Measurements from ENCODE around the gene MYRFL.
"Not testable (repeated sequence)": the region's sequence is repeated elsewhere in the genome, so short reads cannot be mapped to it uniquely, and the experiment has no call there.

Gene MYRFL

DNA sequence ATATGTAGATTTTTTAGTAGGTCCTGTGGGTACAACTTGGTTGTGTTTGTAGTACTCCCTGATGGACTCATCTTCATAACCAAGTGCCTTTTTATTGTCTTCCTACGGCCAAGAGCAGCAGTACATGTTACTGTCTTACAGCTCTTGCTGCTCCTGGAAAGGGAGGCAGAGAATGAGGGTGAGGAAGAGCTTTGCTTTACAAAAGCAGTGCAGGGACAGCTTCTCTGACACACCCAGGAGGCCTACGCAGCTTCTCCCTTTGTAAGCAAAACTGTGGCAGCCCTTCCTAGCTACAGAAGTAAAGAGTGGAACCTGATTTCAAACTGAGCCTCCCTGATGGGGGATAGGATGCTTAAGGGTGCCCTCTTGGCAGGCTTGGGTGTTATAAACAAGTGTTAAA, 18.6 kb downstream of the MYRFL start:
- DNase-seq (ENCODE audit: low read depth in 2 of 2, low spot score in 1 of 2), result no peak

DNA sequence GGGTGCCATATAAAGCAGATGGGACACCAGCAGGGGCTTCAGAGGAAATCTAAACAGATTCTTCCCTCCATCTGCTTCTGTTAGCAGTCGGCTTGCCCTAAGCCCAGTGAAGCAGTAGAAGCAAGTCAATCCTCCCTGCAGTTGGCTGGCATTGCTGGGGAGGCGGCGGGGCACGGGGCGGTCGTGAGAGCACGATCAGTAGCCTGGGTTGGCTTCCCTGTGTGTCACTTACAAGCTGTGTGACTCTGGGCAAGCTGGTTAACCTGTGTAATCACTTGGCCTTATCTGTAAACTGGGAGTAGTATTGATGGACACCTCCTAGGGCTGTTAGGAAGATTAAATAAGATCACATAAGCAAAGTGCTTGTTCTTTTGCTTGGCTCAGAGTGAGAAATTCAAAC, 19.4 kb downstream of the MYRFL start:
- no peak for DNase-seq (ENCODE audit: low read depth in 2 of 2, low spot score in 1 of 2)

DNA sequence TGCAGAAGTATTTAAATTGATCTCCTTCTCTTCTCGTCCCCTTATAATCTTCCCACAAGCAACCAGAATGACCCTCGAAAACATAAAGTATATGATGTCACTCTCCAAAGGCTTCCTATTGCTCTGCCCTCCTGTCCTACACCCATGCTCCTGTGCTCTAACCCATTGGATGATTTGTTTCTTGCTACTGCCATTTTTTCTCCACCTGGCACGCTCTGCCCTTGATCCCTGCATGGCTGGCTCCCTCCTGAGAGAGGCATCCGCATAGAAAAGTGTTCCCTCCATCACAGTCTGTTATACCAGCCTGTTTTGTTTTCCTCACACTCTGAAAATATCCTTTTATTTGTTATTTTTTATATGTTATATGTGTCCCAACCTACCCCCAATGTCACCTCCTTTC, 19.8 kb downstream of the MYRFL start:
- DNase-seq (ENCODE audit: low read depth in 2 of 2, low spot score in 1 of 2), result no peak

DNA sequence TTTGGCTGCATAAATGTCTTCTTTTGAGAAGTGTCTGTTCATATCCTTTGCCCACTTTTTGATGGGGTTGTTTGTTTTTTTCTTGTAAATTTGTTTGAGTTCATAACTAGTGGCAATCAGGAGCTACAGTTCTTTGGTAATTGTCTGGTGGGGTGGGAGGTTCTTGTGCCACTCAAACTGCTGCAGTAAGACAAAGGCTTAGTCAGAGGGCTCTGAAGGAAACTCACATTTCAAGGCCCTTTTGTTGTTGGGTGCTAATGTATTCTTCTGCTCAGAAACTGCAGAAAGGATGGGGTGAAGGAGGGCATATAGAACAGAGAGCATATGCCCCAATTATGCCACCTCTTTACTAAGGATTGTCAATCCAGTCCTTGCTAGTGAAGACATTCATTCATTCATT, 21.9 kb downstream of the MYRFL start:
- no peak for DNase-seq (ENCODE audit: low read depth in 2 of 2, low spot score in 1 of 2)

DNA sequence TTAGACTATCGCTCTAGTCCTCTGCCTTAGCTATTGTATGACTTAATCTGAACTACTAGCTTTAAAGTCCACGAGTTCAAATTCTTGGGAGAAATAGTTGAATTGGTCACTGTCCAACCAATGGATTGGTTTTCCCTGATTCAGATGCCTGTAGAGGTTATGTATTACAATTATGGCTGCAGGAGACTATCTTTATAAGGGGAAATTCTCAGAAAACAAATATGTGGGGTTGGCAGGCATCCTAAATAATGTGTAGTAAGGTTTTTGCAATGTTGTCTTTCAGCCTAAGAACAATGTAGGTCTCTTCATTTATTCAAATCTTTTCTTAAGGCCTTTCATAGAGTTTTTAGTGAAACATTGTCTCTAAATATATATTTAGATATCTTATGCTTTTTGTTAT, 26.9 kb downstream of the MYRFL start:
- no peak for DNase-seq (ENCODE audit: low read depth in 2 of 2, low spot score in 1 of 2)

DNA sequence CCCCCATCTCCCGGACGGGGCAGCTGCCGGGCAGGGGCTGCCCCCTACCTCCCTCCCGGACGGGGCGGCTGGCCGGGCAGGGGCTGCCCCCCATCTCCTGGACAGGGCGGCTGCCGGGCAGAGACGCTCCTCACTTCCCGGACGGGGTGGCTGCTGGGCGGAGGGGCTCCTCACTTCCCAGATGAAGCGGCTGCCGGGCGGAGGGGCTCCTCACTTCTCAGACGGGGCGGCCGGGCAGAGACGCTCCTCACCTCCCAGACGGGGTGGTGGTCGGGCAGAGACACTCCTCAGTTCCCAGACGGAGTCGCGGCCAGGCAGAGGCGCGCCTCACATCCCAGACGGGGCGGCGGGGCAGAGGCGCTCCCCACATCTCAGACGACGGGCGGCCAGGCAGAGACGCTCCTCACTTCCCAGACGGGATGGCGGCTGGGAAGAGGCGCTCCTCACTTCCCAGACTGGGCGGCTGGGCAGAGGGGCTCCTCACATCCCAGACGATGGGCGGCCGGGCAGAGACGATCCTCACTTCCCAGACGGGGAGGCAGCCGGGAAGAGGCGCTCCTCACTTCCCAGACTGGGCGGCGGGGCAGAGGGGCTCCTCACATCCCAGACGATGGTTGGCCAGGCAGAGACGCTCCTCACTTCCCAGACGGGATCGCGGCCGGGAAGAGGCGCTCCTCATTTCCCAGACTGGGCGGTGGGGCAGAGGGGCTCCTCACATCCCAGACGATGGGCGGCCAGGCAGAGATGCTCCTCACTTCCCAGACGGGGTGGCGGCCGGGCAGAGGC, 28.3 kb downstream of the MYRFL start:
- DNase-seq (ENCODE audit: low read depth in 2 of 2, low spot score in 1 of 2), result not testable (repeated sequence)

DNA sequence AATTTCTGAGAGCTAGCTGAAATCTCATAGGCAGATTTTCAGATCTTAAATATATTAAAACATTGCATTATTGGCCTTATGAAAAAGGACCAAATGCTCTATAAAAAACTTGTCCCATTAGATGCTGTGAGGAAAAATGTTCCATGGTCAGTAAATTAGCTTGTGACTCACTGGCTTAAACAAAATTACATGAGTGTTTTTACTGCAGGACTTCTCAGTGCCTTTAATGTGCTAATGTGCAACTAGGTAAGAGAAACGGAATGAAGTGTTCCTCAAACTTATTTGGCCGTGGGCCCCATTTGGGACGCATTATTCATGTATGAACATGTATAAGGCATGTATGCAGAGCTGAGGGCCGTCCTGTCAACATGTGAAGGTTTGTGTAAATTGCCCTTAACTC, 41.7 kb downstream of the MYRFL start:
- DNase-seq (ENCODE audit: low read depth in 2 of 2, low spot score in 1 of 2), result no peak

DNA sequence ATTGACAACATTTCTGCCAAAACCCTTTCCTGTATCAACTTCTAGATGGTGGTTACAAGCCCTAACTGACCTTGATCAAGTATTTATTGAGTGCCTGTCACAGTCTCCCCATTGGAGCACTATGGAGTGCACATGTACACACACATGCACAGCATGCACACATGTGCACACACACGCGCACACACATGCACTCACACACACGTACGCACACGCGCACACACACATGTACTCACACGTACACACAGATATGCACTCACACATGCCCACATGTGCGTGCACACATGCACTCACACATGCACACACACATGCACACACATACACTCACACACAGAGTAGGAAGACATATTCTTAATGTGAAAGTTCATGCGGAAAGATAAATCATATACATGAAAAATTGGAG, 43.7 kb downstream of the MYRFL start:
- no peak for DNase-seq (ENCODE audit: low read depth in 2 of 2, low spot score in 1 of 2)

DNA sequence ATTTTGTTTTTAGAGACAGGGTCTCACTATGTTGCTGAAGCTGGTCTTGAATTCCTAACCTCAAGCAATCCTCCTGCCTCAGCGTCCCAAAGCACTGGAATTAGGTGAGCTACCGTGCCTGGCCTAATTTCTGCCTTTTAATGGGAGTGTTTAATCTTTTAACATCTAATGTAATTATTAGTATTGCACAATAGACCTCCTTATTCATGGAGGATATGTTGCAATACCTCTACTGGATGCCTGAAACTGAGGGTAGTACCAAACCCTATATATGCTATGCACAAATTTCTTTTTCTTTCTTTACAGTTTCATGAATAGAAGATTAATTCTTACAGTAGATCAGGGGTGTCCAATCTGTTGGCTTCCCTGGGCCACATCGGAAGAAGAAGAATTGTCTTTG, 47.8 kb downstream of the MYRFL start:
- no peak for DNase-seq (ENCODE audit: low read depth in 2 of 2, low spot score in 1 of 2)

DNA sequence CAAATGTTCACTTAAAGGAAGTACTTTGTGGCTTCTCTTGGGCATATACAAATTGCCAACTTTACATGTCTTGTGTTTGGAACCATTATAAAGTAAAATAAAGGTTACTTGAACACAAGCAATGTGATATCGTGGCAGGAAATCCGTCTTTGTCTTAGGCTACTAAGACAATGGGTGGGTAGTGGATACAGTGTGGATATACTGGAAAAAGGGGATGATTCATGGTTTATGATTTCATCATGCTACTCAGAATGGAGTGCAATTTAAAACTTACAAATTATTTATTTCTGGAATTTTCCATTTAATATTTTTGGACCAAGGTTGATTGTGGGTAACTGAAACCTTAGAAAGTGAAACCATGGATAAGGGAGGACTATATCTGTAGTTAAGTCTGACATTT, 48.4 kb downstream of the MYRFL start:
- DNase-seq (ENCODE audit: low read depth in 2 of 2, low spot score in 1 of 2), result no peak

DNA sequence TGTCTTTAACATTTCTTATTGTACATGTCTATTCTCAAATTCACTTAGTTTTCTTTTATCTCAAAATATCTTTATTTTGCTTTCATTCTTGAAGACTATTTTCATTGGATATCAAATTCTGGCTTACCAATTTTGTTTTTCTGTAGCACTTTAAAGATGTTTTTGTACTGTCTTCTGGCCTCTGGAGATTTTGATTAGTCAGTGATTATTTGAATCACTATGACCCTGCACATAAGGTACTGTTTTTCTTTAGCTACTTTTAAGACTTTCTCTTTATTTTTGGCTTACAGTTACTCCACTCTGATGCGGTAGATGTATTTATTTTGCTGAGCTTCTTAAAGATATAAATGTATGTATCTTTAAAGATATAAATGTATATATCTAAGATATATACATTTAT, 49.6 kb downstream of the MYRFL start:
- no peak for DNase-seq (ENCODE audit: low read depth in 2 of 2, low spot score in 1 of 2)

DNA sequence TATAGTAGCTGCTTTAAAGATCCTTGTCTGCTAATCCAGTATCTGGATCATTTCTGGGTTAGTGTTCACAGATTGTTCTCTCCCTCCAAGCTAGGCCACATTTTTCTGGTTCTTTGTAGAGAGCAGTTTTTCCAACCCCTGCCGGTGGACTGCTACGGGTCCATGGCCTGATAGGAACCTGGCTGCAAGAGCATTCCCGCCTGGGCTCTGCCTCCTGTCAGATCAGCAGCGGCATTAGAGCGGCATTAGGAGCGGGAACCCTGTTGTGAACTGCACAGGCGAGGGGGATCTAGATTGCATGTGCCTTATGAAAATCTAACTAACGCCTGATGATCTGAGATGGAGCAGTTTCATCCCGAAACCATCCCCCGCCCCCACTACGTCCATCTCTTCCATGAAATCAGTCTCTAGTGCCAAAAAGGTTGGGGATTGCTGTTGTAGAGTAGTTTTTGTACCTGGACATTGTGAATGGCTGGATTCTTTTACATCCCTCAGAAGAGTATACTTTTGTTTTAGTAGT, 50.4 kb downstream of the MYRFL start:
- no peak for DNase-seq (ENCODE audit: low read depth in 2 of 2, low spot score in 1 of 2)

DNA sequence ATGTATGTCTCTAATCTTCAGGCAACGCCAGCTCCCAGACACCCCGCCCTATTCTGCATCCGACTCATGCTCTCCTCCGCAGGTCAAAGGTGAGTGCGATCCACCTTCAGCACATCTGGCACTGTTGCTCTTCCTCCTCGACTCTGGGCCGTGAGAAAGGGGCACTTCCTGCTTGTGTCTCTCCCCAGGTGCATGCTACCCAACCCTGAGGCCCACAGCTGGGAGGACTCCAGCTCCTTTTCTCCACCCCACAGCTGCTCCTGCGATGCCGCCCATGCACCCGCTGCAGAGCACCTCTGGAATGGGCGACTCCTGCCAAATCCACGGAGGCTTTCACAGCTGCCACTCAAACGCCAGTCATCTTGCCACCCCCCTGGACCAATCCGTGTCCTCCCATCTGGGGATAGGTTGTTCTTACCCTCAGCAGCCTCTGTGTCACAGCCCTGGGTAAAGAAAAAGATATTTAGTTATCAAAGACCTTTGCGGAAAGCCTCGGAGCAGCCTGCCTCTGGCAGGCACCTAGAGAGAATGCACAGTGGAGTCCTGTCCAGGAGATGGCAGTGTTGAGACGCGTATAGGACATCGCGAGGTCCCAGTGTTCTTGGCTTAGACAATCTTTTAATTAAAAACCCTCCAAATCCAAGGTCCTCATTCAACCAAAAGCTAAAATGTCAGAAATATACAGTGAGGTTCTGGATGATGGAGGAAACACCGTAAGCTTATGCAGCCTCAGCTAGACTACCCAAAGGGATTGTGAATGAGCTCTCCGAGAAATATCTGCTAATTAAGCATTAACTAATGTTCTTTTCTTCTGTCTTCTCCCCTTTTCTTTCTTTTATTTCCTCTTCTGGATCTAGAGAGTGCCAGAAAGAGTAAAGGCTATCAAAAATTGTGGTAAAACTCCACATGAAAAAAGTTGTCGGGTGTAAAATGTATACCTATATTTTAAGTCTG, 54.3 kb downstream of the MYRFL start:
- peak; percentile 13 to 24 for DNase-seq (ENCODE audit: low read depth in 2 of 2, low spot score in 1 of 2)

DNA sequence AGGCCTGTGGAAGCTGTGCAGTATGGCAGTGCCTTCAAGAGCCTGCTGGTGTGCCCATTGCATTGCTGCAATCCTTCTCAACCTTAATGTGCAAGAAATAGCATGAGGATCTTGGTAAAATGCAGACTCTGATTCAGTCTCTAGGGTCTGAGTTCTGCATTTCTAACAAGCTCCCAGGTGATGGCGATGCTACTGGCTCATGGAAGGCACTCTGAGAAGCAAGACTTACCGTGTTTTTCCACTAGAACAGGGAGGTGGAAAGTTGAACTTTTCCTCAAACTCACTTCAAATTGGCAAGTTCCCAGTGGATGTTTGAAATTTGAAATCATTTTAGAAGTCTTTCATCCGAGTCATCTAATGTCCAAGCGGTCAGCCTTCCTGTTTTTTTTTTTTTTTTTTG, 55.5 kb downstream of the MYRFL start:
- no peak for DNase-seq (ENCODE audit: low read depth in 2 of 2, low spot score in 1 of 2)

DNA sequence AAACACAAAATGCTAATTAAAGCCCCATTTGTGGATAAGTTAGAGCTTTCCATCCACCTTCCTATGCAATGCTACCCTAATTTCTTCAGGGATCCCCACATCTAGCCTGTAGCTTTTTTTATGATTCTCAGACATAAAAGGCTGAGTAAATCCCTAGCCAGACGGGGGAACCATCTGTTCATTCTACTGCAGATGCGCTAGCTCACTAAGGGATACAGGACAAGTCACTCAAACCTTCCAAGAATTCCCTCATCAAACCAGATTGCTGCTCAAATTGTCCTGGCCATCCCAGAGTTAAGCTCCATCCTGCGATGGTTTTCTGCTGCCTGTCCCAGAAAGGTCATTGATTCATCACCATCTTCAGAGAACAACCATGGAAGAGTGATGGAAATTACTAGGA, 56.7 kb downstream of the MYRFL start:
- no peak for DNase-seq (ENCODE audit: low read depth in 2 of 2, low spot score in 1 of 2)

DNA sequence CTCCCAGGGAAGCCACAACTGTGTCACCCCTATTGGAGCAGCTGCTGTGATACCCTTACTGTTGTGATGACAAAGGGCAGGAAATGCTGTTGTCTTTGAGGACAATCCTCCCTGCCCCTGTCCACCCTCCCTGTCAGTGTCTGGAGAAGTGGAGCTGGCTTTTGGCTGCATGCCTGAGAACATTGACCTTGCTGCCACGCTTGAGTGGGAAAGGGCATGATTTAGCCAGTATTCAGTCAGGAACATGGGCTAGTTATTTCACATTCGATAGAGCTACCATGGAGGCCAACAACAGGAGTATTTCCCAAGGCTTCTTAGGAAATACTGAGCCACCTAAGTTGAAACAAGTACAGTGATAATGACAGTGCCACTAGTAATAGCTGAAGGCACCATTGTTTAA, 59.4 kb downstream of the MYRFL start:
- no peak for DNase-seq (ENCODE audit: low read depth in 2 of 2, low spot score in 1 of 2)

DNA sequence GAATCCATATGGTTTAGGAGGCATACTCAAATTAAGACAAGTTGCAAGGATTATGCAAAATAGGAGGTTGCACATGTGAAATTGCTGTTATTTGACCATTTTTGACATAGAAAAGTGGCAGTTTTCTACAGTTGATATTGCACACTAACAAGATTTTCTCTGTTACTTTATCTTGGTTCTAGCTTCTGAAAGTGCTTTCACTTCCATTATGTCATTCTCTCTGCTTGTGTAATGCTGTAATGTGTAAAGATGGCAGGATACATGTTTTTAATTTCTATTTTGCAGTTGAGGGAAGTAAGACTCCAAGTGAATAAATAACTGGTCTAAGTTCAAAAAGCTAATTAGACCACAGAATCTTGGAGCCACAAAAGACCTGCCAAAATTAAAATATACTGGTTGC, 60.6 kb downstream of the MYRFL start:
- no peak for DNase-seq (ENCODE audit: low read depth in 2 of 2, low spot score in 1 of 2)

DNA sequence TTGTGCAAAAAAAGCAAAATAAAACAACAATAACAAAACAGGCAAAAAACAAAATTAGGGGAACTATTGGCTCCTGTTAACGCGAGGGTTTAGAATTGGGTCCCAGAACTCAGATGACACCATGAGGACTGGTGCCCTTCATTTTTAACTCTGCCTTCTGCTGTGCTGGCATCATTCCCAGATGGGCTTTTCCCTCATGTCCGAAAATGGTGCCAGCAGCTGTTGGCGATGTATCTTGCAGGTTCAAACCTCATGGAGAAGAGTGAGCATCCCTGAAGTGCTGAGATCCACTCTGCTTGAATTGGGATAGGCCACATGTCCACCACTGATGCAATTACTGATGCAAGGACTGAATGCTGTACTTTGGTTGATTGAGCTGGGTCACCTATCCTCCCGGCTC, 61.1 kb downstream of the MYRFL start:
- no peak for DNase-seq (ENCODE audit: low read depth in 2 of 2, low spot score in 1 of 2)

DNA sequence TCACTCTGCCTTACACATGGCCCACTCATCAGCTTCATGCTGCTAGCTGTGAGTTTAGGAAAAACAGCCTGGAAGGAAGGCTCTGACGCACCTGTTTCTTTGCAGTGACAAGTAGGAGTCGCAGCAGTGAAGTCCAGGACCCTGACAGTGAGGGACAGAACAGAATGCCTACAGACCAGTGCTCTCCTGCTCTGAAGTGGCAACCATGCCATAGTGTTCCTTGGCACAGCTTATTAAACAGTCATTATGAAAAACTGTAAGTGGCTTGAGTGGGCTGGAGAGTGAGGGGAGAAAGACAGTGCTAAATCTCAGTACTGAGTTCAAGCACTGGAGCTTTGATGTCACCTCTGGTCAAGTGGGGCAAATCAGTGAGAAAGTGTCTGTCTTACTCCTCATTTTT, 61.7 kb downstream of the MYRFL start:
- DNase-seq (ENCODE audit: low read depth in 2 of 2, low spot score in 1 of 2), result no peak

DNA sequence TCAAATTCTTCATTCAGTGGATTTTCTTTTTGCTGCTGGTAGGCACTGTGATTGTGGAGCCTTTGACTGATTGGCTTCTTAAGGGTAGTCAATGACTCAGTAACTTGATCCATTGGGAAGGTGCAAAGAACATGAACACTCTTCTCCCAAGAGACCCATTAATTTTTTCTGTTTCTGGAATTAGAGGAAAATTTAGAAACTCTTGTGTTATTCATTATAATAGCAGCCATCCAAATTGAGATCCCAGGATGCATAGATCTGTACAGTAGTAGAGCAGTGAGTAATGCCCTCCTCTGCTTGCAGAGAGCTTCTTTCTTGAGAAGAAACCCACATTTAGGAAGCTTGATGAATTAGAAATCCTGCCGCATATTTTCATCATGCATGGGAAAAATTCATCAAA, 63.9 kb downstream of the MYRFL start:
- no peak for DNase-seq (ENCODE audit: low read depth in 2 of 2, low spot score in 1 of 2)

DNA sequence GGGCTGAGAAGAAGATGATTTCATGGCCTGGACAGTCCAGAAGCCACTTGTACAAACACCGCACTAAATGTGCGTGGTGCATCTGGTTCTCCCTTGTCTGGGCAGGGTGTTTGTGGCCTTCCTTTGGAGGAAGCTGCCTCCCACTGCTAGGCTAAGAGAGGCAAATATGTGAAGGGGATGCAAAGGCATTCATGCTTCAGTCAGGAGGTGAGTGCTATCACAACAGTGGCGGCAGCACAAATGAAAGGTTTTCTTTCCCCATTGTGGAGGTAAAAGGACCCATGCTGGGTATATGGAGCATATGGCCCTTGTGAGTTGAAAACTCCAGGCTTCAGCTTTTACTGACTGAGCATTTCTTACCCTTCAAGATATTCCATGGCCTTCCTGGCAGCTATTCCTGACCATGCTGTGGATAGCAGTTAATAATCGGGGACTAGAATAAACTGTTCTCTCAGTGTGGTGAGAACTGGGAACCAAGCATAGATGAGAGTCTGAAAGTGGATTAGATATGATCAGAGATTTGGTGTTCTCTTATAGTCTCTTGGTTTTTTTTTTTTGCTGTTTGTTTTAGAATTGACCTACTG, 69.9 kb downstream of the MYRFL start:
- no peak for DNase-seq (ENCODE audit: low read depth in 2 of 2, low spot score in 1 of 2)

Data from stimulated activated CD8-positive, alpha-beta memory T cell treated with anti-CD3 and anti-CD28 coated beads, Interleukin-4, amount 100 ng/mL, for 4 hours (primary cell).